ENCODE results near the gene UGDH. TPM values are rescaled to one million over a fixed set of nuclear protein-coding genes. Genes with fewer than 3 reads are reported as not detected.

The UGDH gene
- total and polyA plus RNA-seq, 2 donors (not counting 3 experiments of a cell fraction or from before 2014, with no cell fraction given) = 41.3 to 62.1 TPM

- H3K79me2 ChIP-seq (ENCODE audit: control insufficient read depth, insufficient read depth, low read length) = peaks cover 14% of the 10 kb centered on the region
- H3K9me1 ChIP-seq (replicated peaks; ENCODE audit: control insufficient read depth, extremely low read depth, insufficient read depth, low read length) = no peaks in the 10 kb centered on the region
- intact Hi-C loops (cut with micrococcal nuclease) = no loop called here
- H3K27ac ChIP-seq (ENCODE audit: insufficient read depth, low read depth, low read length) = no peak overlapping the region
- H3K4me2 ChIP-seq (ENCODE audit: insufficient read depth, low read length) = no peak overlapping the region
- H4K20me1 ChIP-seq (replicated peaks; ENCODE audit: control insufficient read depth, extremely low read depth, insufficient read depth, low read length) = no peaks in the 10 kb centered on the region
- no peak for DNase-seq (ENCODE audit: low read depth, low spot score)
- no peak overlapping the region for H3K4me3 ChIP-seq (replicated peaks in 1 of 3; ENCODE audit: insufficient read depth in 1 of 3, low read depth in 1 of 3, low read length in 3 of 3)
- no peak overlapping the region for H2AFZ ChIP-seq (ENCODE audit: low read depth, low read length)
- no peak overlapping the region for H3K9ac ChIP-seq (replicated peaks; ENCODE audit: extremely low read depth, insufficient read depth, low read length)
- no TSS peak for BruUV-seq (replicated peaks)
- ChIA-PET CTCF (no interaction called here), POLR2A (no interaction called here)
- dilution Hi-C loops (cut with MboI; ENCODE audit: extremely low pct_ligation_motif_present, low sequenced_read_pairs) = no loop called here
- H3K4me1 ChIP-seq (ENCODE audit: control insufficient read depth, extremely low read depth, insufficient read depth, low read length) = peaks cover 12% of the 10 kb centered on the region
- no peak for TF ChIP-seq JUN (IDR thresholded peaks at IDR 0.05; ENCODE audit: borderline replicate concordance, insufficient read depth, insufficient read length, low read depth)
- no peak for TF ChIP-seq POLR2A (IDR thresholded peaks at IDR 0.05; ENCODE audit: low read depth, low read length)
- no peak for FAIRE-seq
- H3K9me3 ChIP-seq (replicated peaks; ENCODE audit: control insufficient read depth, insufficient read depth, low read length) = no peaks in the 10 kb centered on the region
- no peaks in the 10 kb centered on the region for H3K27me3 ChIP-seq (ENCODE audit: control insufficient read depth in 2 of 2, insufficient read depth in 2 of 2, low read length in 2 of 2)
- H3K36me3 ChIP-seq (ENCODE audit: control insufficient read depth in 2 of 2, extremely low read depth in 1 of 2, insufficient read depth in 2 of 2, low read length in 2 of 2) = no peaks in the 10 kb centered on the region
Measured at GRCh38 chr4:39530682-39531081, 3.4 kb upstream of the UGDH start.

GRCh38 chr4:39529534-39529933, 2.3 kb upstream of the UGDH start:
- Histone ChIP-seq H3K4me3 (replicated peaks in 1 of 3; ENCODE audit: insufficient read depth in 1 of 3, low read depth in 1 of 3, low read length in 3 of 3) (no peak overlapping the region), H3K36me3 (ENCODE audit: control insufficient read depth in 2 of 2, extremely low read depth in 1 of 2, insufficient read depth in 2 of 2, low read length in 2 of 2) (no peaks in the 10 kb centered on the region), H3K9ac (replicated peaks; ENCODE audit: extremely low read depth, insufficient read depth, low read length) (no peak overlapping the region), H2AFZ (ENCODE audit: low read depth, low read length) (no peak overlapping the region), H3K9me1 (replicated peaks; ENCODE audit: control insufficient read depth, extremely low read depth, insufficient read depth, low read length) (no peaks in the 10 kb centered on the region), H3K9me3 (replicated peaks; ENCODE audit: control insufficient read depth, insufficient read depth, low read length) (no peaks in the 10 kb centered on the region), H3K27me3 (ENCODE audit: control insufficient read depth in 2 of 2, insufficient read depth in 2 of 2, low read length in 2 of 2) (no peaks in the 10 kb centered on the region), H3K4me2 (ENCODE audit: insufficient read depth, low read length) (no peak overlapping the region), H3K27ac (ENCODE audit: insufficient read depth, low read depth, low read length) (no peak overlapping the region), H3K4me1 (ENCODE audit: control insufficient read depth, extremely low read depth, insufficient read depth, low read length) (peaks cover 12% of the 10 kb centered on the region), H4K20me1 (replicated peaks; ENCODE audit: control insufficient read depth, extremely low read depth, insufficient read depth, low read length) (no peaks in the 10 kb centered on the region), H3K79me2 (ENCODE audit: control insufficient read depth, insufficient read depth, low read length) (peaks cover 22% of the 10 kb centered on the region)
- no peak for FAIRE-seq
- DNase-seq (ENCODE audit: low read depth, low spot score) = no peak
- ChIA-PET CTCF (no interaction called here), POLR2A (interaction anchor here (0.6 kb wide), 1 partner anchor 9 kb away, joined by 14 read pairs; no protein-coding TSS in a partner anchor)
- intact Hi-C loops (cut with micrococcal nuclease) = loop anchor here (5.0 to 10.0 kb wide), 2 partner anchors 93 to 275 kb away; no protein-coding TSS in a partner anchor
- dilution Hi-C loops (cut with MboI; ENCODE audit: extremely low pct_ligation_motif_present, low sequenced_read_pairs) = no loop called here
- no peak for TF ChIP-seq POLR2A (IDR thresholded peaks at IDR 0.05; ENCODE audit: low read depth, low read length)
- no peak for TF ChIP-seq GATA2 (IDR thresholded peaks at IDR 0.05; ENCODE audit: insufficient read depth, insufficient read length, low read depth, low read length)
- TF ChIP-seq JUN (IDR thresholded peaks at IDR 0.05; ENCODE audit: borderline replicate concordance, insufficient read depth, insufficient read length, low read depth) = no peak
- TF ChIP-seq MYC (IDR thresholded peaks at IDR 0.05; ENCODE audit: low read depth, low read length) = no peak
- no peak for TF ChIP-seq CTCF (IDR thresholded peaks at IDR 0.05; ENCODE audit: extremely low read depth in 1 of 2, insufficient read depth in 1 of 2, low read depth in 1 of 2, low read length in 2 of 2)
- TF ChIP-seq FOS (IDR thresholded peaks at IDR 0.05; ENCODE audit: borderline replicate concordance, insufficient read depth, low read length) = no peak
- TF ChIP-seq POLR2AphosphoS5 (IDR thresholded peaks at IDR 0.05; ENCODE audit: insufficient read depth, low read depth, low read length) = no peak
- TF ChIP-seq MAX (IDR thresholded peaks at IDR 0.05; ENCODE audit: insufficient read depth, insufficient read length) = no peak
- no peak for TF ChIP-seq EZH2 (IDR thresholded peaks at IDR 0.05; ENCODE audit: borderline replicate concordance, low read depth, low read length, severe bottlenecking)
- no TSS peak for BruUV-seq (replicated peaks)
